HG02981 (cell line): ENCODE measurements around the gene PCOLCE2.

Source experiments
- ATAC-seq: cut with Tn5 transposase; IDR thresholded peaks from one replicate; pipeline ENCODE4 v1.9.1; 2021; ENCODE audit warnings: mild to moderate bottlenecking, moderate library complexity; ENCODE audit not compliant: unreplicated experiment

The PCOLCE2 gene, protein sequence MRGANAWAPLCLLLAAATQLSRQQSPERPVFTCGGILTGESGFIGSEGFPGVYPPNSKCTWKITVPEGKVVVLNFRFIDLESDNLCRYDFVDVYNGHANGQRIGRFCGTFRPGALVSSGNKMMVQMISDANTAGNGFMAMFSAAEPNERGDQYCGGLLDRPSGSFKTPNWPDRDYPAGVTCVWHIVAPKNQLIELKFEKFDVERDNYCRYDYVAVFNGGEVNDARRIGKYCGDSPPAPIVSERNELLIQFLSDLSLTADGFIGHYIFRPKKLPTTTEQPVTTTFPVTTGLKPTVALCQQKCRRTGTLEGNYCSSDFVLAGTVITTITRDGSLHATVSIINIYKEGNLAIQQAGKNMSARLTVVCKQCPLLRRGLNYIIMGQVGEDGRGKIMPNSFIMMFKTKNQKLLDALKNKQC

DNA sequence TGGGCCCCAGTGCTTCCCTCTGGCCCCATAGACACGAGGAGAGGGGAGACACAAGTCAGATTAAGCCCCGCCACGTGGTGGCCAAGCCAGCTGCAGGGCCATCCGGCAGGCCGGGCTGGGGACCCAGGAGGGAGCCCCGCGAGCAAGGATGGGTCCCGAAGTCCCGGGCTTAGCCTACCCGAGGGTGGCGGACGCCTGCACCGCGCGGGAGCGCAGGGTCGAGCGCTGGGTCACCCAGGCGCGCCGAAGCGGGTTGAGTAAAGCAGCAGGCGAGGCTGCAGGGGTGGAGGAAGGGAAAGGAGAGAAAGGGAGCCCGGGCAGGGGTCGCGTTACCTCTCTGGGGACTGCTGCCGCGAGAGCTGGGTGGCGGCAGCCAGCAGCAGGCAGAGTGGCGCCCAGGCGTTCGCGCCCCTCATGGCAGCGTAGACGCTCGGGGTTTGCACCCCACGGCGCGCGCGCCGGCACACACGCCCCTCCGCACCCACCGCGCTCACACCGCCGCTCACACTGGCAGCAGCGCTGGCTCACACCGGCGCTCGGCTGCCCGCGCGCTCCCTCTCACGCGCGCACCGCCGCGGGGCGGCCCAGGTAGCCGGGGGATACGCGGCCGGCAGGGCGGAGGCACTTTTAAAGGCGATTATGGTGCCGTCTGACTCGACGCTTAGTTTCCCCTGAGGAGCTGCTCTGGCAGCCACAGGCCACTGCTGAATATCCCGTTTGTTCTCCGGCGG lies at the start of gene PCOLCE2:
Gene PCOLCE2 (minus strand): TSS at position 603 of the 731 bp plus-strand sequence. CDS start 187 bp downstream, at position 416.
- no peak for ATAC-seq

GRCh38 chr3:142935963-142936362 lies 47.1 kb upstream of the PCOLCE2 start:
- no peak for ATAC-seq

DNA sequence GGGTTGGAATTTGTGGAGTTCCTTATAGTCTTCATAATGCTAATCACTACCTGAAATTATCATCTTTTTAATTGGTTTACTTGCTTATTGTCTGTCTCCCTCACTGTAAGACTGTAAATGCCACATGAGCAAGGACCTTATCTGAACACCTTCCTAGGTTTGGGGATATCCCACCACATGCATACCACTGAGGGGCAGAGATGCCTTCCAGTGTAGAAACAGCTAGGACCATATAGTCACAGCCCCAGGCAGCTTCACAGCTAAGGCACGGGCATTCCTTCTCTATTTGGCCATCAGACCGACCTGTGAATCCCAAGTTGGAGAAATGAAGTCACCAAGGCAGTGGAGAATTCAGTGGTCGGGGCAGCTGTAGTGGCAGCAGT lies 46.0 kb upstream of the PCOLCE2 start:
- no peak for ATAC-seq

DNA sequence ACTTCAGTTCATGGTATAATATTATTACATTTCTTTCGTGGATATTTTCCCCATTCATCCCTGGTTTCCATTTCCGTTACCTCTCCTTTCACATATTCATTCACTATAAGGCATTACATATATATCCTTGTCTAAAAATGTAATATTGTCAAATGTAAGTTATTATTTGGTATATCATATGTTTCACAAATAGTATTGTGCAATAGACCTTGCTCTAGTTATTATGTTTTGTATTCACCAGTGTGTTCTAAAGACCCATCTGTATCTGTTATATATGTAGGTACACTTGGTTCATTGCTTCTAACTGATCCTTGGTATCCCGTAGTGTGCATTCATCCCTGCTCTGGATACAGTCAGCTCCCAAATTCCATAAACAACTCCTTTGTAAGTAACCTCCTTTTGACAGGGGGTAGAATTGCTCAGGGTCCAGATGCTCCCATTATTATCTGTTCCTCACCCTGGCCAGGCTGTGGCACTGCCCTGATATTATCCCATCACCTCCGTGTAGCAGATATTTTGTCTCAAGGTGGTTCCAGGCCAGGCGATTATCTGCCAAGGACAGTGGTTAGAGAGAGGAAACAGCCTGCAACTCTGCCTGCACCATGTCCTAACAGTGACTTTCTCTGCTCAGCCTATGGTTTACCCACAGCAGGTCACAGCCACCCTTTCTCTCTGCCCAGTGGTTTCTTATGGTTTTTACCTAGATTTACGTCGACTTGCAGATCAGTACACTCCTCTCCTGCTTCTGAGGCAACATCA lies 45.4 kb upstream of the PCOLCE2 start:
- no peak for ATAC-seq

- ATAC-seq: peak; percentile 96
These were observed 42.3 kb upstream of the PCOLCE2 start for GRCh38 chr3:142931222-142931621.

GRCh38 chr3:142930463-142930862 lies 41.6 kb upstream of the PCOLCE2 start:
- no peak for ATAC-seq

- no peak for ATAC-seq
These were observed 41.0 kb upstream of the PCOLCE2 start for GRCh38 chr3:142929890-142930289.

DNA sequence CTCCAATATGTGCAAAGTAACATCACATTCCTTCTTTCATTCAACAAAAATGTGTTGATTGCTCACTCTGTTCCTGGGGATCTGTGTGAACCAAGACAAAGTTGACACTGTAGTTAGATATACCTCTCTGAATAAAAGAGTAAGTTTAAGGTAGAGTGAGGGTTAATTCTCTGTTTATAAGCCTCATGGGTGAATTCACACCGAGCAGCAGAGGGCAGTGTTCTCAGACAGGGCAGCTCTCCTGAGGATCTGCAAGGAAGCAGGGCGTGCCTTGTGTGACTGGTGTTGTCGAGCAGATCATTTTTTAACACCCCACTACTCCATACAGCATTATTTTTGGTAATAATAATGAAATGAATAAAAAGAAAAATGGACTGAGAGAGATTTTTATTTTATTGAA lies 40.2 kb upstream of the PCOLCE2 start:
- ATAC-seq: no peak

GRCh38 chr3:142926368-142926944 lies 37.6 kb upstream of the PCOLCE2 start:
- ATAC-seq: no peak

GRCh38 chr3:142925140-142925539 lies 36.3 kb upstream of the PCOLCE2 start:
- no peak for ATAC-seq

DNA sequence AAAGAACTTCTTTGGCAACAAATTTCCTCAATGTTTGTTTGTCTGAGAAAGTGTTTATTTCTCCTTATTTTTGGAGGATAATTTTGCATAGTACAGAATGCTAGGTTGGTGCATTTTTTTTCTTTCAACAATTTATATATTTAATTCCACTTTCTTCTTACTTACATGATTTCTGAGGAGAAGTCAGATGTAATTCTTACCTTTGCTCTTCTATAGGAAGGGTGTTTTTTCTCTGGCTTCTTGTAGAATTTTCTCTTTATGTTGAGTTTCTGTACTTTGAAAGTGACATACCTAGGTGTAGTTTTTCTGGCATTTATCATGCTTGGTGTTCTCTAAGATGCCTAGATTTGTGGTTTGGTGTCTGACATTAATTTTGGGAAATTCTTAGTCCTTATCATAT lies 34.8 kb upstream of the PCOLCE2 start:
- no peak for ATAC-seq

DNA sequence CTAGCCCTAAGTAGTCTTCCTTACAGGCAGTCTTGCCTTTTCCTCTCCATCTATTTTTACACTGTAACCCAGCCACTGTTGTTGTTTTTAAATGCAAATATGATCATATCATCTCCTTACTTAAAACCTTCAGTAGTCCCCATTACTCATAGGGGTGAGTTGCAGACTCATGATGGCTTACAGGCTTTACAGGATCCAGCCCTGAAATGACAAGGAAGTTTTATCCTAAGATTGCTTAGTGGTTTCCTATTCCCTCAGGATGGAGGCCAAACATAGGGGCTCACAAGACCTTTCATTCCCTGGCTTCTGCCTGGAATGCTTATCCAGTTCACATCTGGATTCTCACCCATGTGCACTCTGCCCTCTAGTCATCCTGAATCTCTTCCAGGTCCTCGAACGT lies 27.7 kb upstream of the PCOLCE2 start:
- no peak for ATAC-seq

GRCh38 chr3:142915636-142916035 lies 26.8 kb upstream of the PCOLCE2 start:
- no peak for ATAC-seq

- no peak for ATAC-seq
These were observed 25.5 kb upstream of the PCOLCE2 start for GRCh38 chr3:142914286-142914811.

DNA sequence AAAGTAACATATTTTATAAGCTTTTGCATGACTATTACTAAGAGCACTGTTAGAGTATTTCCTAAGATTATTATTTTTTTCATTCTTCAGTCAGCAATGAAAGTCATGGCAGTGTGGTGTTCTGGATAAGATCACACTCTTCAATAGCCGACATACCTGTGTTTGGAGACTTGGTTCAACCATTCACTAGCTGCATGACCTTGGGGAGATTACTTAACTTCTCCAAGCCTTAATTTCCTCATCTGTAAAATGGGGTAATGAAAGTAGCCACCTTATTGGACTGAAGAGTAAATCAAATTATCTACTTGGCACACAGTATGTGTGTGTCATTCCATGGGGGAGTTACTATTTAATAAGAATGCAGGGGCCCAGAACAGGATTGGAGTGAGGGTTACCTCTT lies 24.5 kb upstream of the PCOLCE2 start:
- ATAC-seq: no peak

- ATAC-seq: no peak
These were observed 23.7 kb upstream of the PCOLCE2 start for GRCh38 chr3:142912402-142913172.

DNA sequence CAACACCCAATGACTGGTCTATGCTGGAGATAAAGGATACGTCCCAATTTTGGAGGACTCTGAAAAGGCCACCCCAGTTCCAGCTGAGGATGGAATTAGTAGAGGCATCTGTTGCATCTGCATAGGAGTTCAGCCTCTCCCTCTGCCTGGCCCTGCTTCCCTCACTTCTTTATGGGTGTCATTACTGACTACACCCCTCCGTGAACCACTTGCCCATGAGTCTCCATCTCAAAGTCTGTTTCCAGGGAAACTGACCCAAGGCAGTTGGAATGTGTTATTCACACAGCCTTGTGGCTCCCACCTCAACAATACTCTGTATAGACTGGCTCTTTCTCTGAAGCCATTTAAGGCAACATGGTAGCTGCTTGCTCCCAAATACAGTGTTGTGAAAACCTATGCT lies 21.4 kb upstream of the PCOLCE2 start:
- ATAC-seq: no peak

GRCh38 chr3:142909282-142909681 lies 20.4 kb upstream of the PCOLCE2 start:
- ATAC-seq: no peak

DNA sequence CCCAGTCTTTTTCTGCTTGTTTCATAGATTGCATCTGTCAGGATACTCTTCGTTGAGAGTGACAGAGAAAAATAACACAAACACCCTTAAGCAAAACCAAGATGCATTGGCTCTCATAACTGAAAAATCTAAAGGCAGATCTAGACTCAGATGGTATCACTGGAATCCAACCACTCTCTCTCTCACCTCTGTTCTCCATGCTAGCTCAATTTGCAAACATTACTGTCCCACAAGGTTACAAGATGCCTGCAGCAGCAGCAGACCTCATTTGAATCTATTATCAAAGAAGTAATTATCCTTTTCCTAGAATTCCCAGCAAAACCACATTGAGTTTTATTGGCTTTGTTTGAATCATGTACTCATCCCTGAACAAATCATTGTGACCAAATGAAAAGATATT lies 19.1 kb upstream of the PCOLCE2 start:
- no peak for ATAC-seq
